ENCODE data around the gene CHAF1A. TPM values are rescaled to one million over a fixed set of nuclear protein-coding genes. Genes with fewer than 3 reads are reported as not detected.

Gene CHAF1A
- total RNA-seq, 1 donor from 2014 or later, result 48.2 TPM

DNA sequence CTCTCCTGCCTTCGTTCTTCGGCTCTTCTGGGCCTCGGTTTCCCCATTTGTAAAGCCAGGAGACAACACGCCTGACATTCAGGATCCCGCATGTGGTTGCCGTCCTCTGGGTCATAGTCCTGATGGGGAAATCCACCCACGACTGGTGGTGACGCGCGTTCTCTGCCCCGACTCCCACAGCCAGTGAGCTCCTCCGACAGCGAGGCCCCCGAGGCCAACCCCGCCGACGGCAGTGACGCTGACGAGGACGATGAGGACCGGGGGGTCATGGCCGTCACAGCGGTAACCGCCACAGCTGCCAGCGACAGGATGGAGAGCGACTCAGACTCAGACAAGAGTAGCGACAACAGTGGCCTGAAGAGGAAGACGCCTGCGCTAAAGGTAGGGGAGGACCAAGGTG, 86.1 kb downstream of the CHAF1A start:
- TF ChIP-seq, protein P1, sequence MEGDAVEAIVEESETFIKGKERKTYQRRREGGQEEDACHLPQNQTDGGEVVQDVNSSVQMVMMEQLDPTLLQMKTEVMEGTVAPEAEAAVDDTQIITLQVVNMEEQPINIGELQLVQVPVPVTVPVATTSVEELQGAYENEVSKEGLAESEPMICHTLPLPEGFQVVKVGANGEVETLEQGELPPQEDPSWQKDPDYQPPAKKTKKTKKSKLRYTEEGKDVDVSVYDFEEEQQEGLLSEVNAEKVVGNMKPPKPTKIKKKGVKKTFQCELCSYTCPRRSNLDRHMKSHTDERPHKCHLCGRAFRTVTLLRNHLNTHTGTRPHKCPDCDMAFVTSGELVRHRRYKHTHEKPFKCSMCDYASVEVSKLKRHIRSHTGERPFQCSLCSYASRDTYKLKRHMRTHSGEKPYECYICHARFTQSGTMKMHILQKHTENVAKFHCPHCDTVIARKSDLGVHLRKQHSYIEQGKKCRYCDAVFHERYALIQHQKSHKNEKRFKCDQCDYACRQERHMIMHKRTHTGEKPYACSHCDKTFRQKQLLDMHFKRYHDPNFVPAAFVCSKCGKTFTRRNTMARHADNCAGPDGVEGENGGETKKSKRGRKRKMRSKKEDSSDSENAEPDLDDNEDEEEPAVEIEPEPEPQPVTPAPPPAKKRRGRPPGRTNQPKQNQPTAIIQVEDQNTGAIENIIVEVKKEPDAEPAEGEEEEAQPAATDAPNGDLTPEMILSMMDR (IDR thresholded peaks at IDR 0.05; ENCODE audit: unreplicated experiment), result no peak
- peak overlapping the region; percentile 59 for H3K27ac Mint-ChIP-seq
- no peaks in the 10 kb centered on the region for H3K27me3 Mint-ChIP-seq
- no peaks in the 10 kb centered on the region for H3K9me3 Mint-ChIP-seq (ENCODE audit: low read depth)
- H3K36me3 Mint-ChIP-seq (ENCODE audit: insufficient read depth), result peaks cover 18% of the 10 kb centered on the region
- H3K4me3 Mint-ChIP-seq (ENCODE audit: low read depth), result no peak overlapping the region
- no peak for DNase-seq (ENCODE audit: low spot score, unreplicated experiment)
- H3K4me1 Mint-ChIP-seq (ENCODE audit: low read depth), result no peaks in the 10 kb centered on the region

DNA sequence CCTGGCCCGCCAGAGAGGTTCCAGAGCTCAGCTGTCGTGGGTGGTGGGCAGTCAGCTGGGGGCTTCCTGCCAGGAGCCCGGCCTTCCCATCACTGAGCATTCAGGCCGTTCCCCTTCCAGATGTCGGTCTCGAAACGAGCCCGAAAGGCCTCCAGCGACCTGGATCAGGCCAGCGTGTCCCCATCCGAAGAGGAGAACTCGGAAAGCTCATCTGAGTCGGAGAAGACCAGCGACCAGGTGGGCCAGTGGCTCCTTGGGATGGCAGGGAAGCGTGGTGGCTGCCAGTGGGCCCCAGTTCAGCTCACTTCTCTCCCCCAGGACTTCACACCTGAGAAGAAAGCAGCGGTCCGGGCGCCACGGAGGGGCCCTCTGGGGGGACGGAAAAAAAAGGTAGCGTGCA, 89.0 kb downstream of the CHAF1A start:
- Mint-ChIP-seq H3K9me3 (ENCODE audit: low read depth) (no peaks in the 10 kb centered on the region), H3K4me1 (ENCODE audit: low read depth) (no peaks in the 10 kb centered on the region), H3K27ac (no peak overlapping the region), H3K4me3 (ENCODE audit: low read depth) (no peak overlapping the region), H3K27me3 (no peaks in the 10 kb centered on the region), H3K36me3 (ENCODE audit: insufficient read depth) (peaks cover 14% of the 10 kb centered on the region)
- no peak for DNase-seq (ENCODE audit: low spot score, unreplicated experiment)
- TF ChIP-seq, protein P1 (IDR thresholded peaks at IDR 0.05; ENCODE audit: unreplicated experiment), result no peak

DNA sequence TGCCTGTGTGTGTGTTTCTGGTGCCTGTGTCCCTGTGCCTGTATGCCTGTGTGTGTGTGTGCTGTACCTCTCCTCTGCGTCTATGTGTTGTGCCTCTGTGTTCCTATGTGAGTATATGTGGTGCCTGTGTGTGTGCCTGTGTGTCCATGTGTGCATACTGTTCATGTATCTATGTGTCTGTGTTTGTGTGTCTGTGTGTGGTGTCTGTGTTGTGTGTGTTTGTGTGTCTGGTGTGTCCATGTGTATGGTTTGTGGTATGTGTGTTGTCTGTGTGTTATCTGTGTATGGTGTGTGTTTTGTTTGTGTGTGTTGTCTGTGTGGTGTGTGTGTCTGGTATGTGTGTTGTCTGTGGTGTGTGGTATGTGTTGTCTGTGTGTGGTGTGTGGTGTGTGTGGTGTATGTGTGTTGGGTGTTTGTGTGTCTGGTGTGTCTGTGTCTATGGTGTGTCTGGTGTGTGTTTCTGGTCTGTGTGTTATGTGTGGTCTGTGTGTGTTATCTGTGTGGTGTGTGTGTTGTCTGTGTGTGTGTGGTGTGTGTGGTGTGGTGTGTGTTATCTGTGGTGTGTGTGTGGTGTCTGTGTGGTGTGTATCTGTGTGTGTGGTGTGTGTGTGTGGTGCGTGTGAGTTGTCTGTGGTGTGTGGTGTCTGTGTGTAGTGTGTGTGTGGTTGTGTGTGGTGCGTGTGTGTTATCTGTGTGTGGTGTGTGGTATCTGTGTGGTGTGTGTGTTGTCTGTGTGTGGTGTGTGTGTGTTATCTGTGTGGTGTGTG, 90.1 kb downstream of the CHAF1A start:
- no peak for DNase-seq (ENCODE audit: low spot score, unreplicated experiment)
- Mint-ChIP-seq H3K9me3 (ENCODE audit: low read depth) (no peaks in the 10 kb centered on the region), H3K4me3 (ENCODE audit: low read depth) (no peak overlapping the region), H3K4me1 (ENCODE audit: low read depth) (no peaks in the 10 kb centered on the region), H3K27me3 (no peaks in the 10 kb centered on the region), H3K36me3 (ENCODE audit: insufficient read depth) (peaks cover 12% of the 10 kb centered on the region), H3K27ac (no peak overlapping the region)
- TF ChIP-seq, protein P1 (IDR thresholded peaks at IDR 0.05; ENCODE audit: unreplicated experiment), result no peak

Small RNA genes within 50 kb of the gene (microRNA-seq; reads per million reads assigned to microRNA genes)
- gene MIR4746 (ENCODE audit: borderline number of aligned reads, unreplicated experiment), result 16.7 reads per million, percentile 27 among the genes with 10 or more reads in this experiment

Other genes starting within 250 kb of the CHAF1A start
- 2.4 and 2.9 TPM in 2 replicates for gene CREB3L3, start 249.0 kb upstream of the CHAF1A start, total RNA-seq
- 33.2 and 35.1 TPM in 2 replicates for gene SIRT6, start 220.1 kb upstream of the CHAF1A start, total RNA-seq
- 0.89 and 1.6 TPM in 2 replicates for gene ANKRD24, start 220.0 kb upstream of the CHAF1A start, total RNA-seq
- gene EBI3, start 173.1 kb upstream of the CHAF1A start, total RNA-seq, result not detected in 2 replicates
- gene YJU2, start 155.6 kb upstream of the CHAF1A start, total RNA-seq, result 22.4 and 23.9 TPM in 2 replicates
- 0.74 and 0.82 TPM in 2 replicates for gene SHD, start 123.4 kb upstream of the CHAF1A start, total RNA-seq
- not detected in 2 replicates for gene TMIGD2, start 100.3 kb upstream of the CHAF1A start, total RNA-seq
- 22.2 and 25.1 TPM in 2 replicates for gene FSD1, start 98.0 kb upstream of the CHAF1A start, total RNA-seq
- gene STAP2, start 63.8 kb upstream of the CHAF1A start, total RNA-seq, result 35.6 and 41.0 TPM in 2 replicates
- gene MPND, start 59.1 kb upstream of the CHAF1A start, total RNA-seq, result 62.2 and 64.2 TPM in 2 replicates
- gene SH3GL1, start 2.1 kb upstream of the CHAF1A start, total RNA-seq, result 55.6 and 61.6 TPM in 2 replicates
- 57.2 and 61.8 TPM in 2 replicates for gene UBXN6, start 55.2 kb downstream of the CHAF1A start, total RNA-seq
- gene HDGFL2, start 69.7 kb downstream of the CHAF1A start, total RNA-seq, result 92.6 and 94.2 TPM in 2 replicates
- 0.93 and 1.3 TPM in 2 replicates for gene PLIN4, start 115.8 kb downstream of the CHAF1A start, total RNA-seq
- gene PLIN5, start 132.6 kb downstream of the CHAF1A start, total RNA-seq, result 5.7 and 8.1 TPM in 2 replicates
- 0.34 and 0.51 TPM in 2 replicates for gene LRG1, start 137.4 kb downstream of the CHAF1A start, total RNA-seq
- 26.6 and 28.3 TPM in 2 replicates for gene SEMA6B, start 157.0 kb downstream of the CHAF1A start, total RNA-seq
- gene TNFAIP8L1, start 236.9 kb downstream of the CHAF1A start, total RNA-seq, result 7.3 and 8.5 TPM in 2 replicates

Measured in progenitor cell of endocrine pancreas (in vitro differentiated cells).